GM23338 (cell line): ENCODE data around the gene KLK13. TPM values are rescaled to one million over a fixed set of nuclear protein-coding genes. Genes with fewer than 3 reads are reported as not detected.

ENCODE experiments used
- ATAC-seq: fragments of 200-7000 bp; cut with Tn5 transposase; 3 replicates; pipeline ENCODE4 v1.9.1; 2020
- DNase-seq: peaks from one replicate; pipeline ENCODE4 v3.0.0-alpha.2; 2015; ENCODE audit warnings: low spot score
- H2AFZ ChIP-seq: fragments of 200-600 bp; sonication (generic); 2 replicates; pipeline ENCODE4 v1.8.0; 2016; ENCODE audit warnings: antibody characterized with exemption, mild to moderate bottlenecking, moderate library complexity
- H3F3A ChIP-seq: fragments of 200-600 bp; sonication (generic); replicated peaks from 2 replicates; pipeline ENCODE4 v1.8.0; 2017; ENCODE audit warnings: antibody characterized with exemption, mixed run types, low read depth
- H3K27ac ChIP-seq: fragments of 200-600 bp; sonication (generic); 2 replicates; pipeline ENCODE4 v1.6.1; 2016; ENCODE audit warnings: low read depth
- H3K27me3 ChIP-seq: fragments of 200-600 bp; sonication (generic); 2 replicates; pipeline ENCODE4 v1.8.0; 2016; ENCODE audit warnings: mild to moderate bottlenecking, mixed run types, moderate library complexity; ENCODE audit not compliant: insufficient read depth
- H3K36me3 ChIP-seq: fragments of 200-600 bp; sonication (generic); 2 replicates; pipeline ENCODE4 v1.8.0; 2016; ENCODE audit warnings: mild to moderate bottlenecking; ENCODE audit not compliant: insufficient read depth
- H3K4me1 ChIP-seq: fragments of 200-600 bp; sonication (generic); 2 replicates; pipeline ENCODE4 v1.8.0; 2016; ENCODE audit warnings: mild to moderate bottlenecking, moderate library complexity; ENCODE audit not compliant: insufficient read depth
- H3K4me2 ChIP-seq: fragments of 200-600 bp; sonication (generic); 2 replicates; pipeline ENCODE4 v1.7.1; 2017; ENCODE audit warnings: mixed run types
- H3K4me3 ChIP-seq: fragments of 200-600 bp; sonication (generic); 2 replicates; pipeline ENCODE4 v1.6.1; 2016; ENCODE audit warnings: mixed run types
- H3K79me2 ChIP-seq: fragments of 200-600 bp; sonication (generic); replicated peaks from 2 replicates; pipeline ENCODE4 v1.8.0; 2017; ENCODE audit warnings: mild to moderate bottlenecking; ENCODE audit not compliant: insufficient read depth
- H3K9me2 ChIP-seq: fragments of 200-600 bp; sonication (generic); 2 replicates; pipeline ENCODE4 v1.8.0; 2017; ENCODE audit not compliant: insufficient read depth
- H4K20me1 ChIP-seq: fragments of 200-600 bp; sonication (generic); replicated peaks from 2 replicates; pipeline ENCODE4 v1.8.0; 2017; ENCODE audit warnings: mild to moderate bottlenecking; ENCODE audit not compliant: insufficient read depth
- H3K27ac Mint-ChIP-seq: 2 replicates; pipeline ENCODE4 v1.8.0; 2020; ENCODE audit warnings: inconsistent platforms, mild to moderate bottlenecking, moderate library complexity, mixed read lengths
- H3K27me3 Mint-ChIP-seq: 3 replicates; pipeline ENCODE4 v1.8.0; 2022; ENCODE audit warnings: low read depth, mild to moderate bottlenecking, moderate library complexity, mixed read lengths, inconsistent platforms; ENCODE audit not compliant: insufficient read depth, poor library complexity
- H3K36me3 Mint-ChIP-seq: 3 replicates; pipeline ENCODE4 v1.8.0; 2021; ENCODE audit warnings: low read depth, mild to moderate bottlenecking, inconsistent platforms, moderate library complexity, mixed read lengths
- H3K4me1 Mint-ChIP-seq: 3 replicates; pipeline ENCODE4 v1.8.0; 2020; ENCODE audit warnings: mild to moderate bottlenecking, inconsistent platforms, mixed read lengths
- H3K4me3 Mint-ChIP-seq: 3 replicates; pipeline ENCODE4 v1.8.0; 2021; ENCODE audit warnings: moderate library complexity, mild to moderate bottlenecking, inconsistent platforms, mixed read lengths
- H3K9me3 Mint-ChIP-seq: 3 replicates; pipeline ENCODE4 v1.8.0; 2020; ENCODE audit warnings: moderate library complexity, mild to moderate bottlenecking, inconsistent platforms, mixed read lengths
- CREB1 ChIP-seq: fragments of 250-450 bp; sonication (Bioruptor Pico); IDR thresholded peaks from 2 replicates; pipeline ENCODE4 v1.5.0; 2020; ENCODE audit warnings: low read depth, mild to moderate bottlenecking, moderate library complexity
- EZH2 ChIP-seq: fragments of 200-600 bp; sonication (generic); IDR thresholded peaks from one replicate; pipeline ENCODE4 v1.8.0; 2017; ENCODE audit warnings: antibody characterized with exemption, mild to moderate bottlenecking, low read depth; ENCODE audit not compliant: unreplicated experiment
- EZH2phosphoT487 ChIP-seq: fragments of 200-600 bp; sonication (generic); IDR thresholded peaks from one replicate; pipeline ENCODE4 v1.8.1; 2018; ENCODE audit warnings: antibody characterized with exemption; ENCODE audit not compliant: unreplicated experiment
- JUNB ChIP-seq: IDR thresholded peaks from one replicate; pipeline ENCODE4 v1.6.1; 2016; ENCODE audit warnings: antibody characterized with exemption; ENCODE audit not compliant: unreplicated experiment
- NANOG ChIP-seq: IDR thresholded peaks from 2 replicates; pipeline ENCODE4 v1.6.1; 2016; ENCODE audit warnings: antibody characterized with exemption, borderline replicate concordance
- POLR2AphosphoS5 ChIP-seq: IDR thresholded peaks from 2 replicates; pipeline ENCODE4 v1.6.1; 2016; ENCODE audit warnings: antibody characterized with exemption, low read depth
- STAT1 ChIP-seq: IDR thresholded peaks from one replicate; pipeline ENCODE4 v1.6.1; 2016; ENCODE audit warnings: antibody characterized with exemption; ENCODE audit not compliant: unreplicated experiment
- ZNF114 ChIP-seq: fragments of 250-450 bp; sonication (Bioruptor Pico); IDR thresholded peaks from 2 replicates; pipeline ENCODE4 v1.5.0; 2020; ENCODE audit warnings: mild to moderate bottlenecking, moderate library complexity
- ZNF331 ChIP-seq: fragments of 250-450 bp; sonication (Bioruptor Pico); IDR thresholded peaks from 2 replicates; pipeline ENCODE4 v1.5.0; 2020; ENCODE audit warnings: low read depth, mild to moderate bottlenecking, moderate library complexity
- polyA plus RNA-seq: library from polyadenylated mRNA; unstranded; fragments of >200 nt; fragmentation: Nextera tagmentation; extraction: Ambion mirVana; gene quantifications from 2 replicates; pipeline ENCODE4 v1.2.1, GENCODE V29; 2016
- total RNA-seq: library from RNA; depleted of rRNA; stranded (reverse); fragments of >200 nt; shearing (Covaris generic); gene quantifications from 2 replicates; pipeline ENCODE4 v1.2.3, GENCODE V29; 2014
- TF ChIP-seq, protein P1 (sequence below): IDR thresholded peaks from 2 replicates; pipeline ENCODE4 v1.6.1; 2016; ENCODE audit warnings: antibody characterized with exemption
- TF ChIP-seq, protein P2 (sequence below): fragments of 250-450 bp; sonication (Bioruptor Pico); IDR thresholded peaks from 2 replicates; pipeline ENCODE4 v1.5.0; 2020; ENCODE audit warnings: mild to moderate bottlenecking, moderate library complexity
- TF ChIP-seq, protein P3 (sequence below): IDR thresholded peaks from one replicate; pipeline ENCODE4 v1.6.1; 2018; ENCODE audit warnings: antibody characterized with exemption; ENCODE audit not compliant: unreplicated experiment
- TF ChIP-seq, protein P4 (sequence below), 2 experiments: fragments of 200-600 bp in 1 of 2; sonication (generic) in 1 of 2; conservative IDR thresholded peaks; 2 replicates each; pipeline versions ENCODE4 v1.5.1 to v1.6.1; 2016 to 2017; ENCODE audit warnings: antibody characterized with exemption in 2 of 2, low read depth in 2 of 2, mild to moderate bottlenecking in 2 of 2, moderate library complexity in 1 of 2

KLK13 gene
- total and polyA plus RNA-seq, 2 experiments from 2014 or later: 4.5 to 5.7 TPM

DNA sequence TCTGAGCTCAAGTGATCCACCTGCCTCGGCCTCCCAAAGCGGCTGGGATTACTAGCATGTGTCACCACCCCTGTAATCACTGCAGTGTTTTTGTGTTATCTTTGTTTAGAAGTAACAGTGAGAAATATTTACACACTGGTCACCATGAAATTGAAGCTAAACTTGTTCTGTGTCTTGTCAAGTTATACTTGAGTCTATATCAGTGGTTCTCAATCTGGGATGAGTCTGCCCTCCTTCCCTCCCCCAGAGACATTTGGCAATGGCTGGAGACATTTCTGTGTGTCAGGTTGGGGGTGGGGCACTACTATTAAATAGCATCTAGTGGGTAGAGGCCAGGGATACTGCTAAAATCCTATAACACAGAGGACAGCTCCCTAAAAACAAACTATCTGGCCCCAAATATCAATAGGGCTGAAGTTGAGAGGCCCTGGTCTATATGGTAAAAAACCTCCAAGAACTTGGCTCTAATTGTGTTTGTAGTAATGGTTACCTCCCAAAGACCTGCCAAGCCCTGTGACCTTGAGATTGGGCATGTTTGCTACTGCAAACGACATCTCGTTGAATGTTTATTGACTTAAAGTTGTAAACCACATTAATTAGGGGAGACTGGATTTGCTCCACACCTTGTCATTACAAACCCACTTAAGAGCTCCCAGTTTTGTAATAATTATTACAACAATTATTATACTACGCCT is 36.4 kb upstream of the KLK13 start:
- Histone ChIP-seq H3K4me2 (no peak overlapping the region), H3K9me2 (no peaks in the 10 kb centered on the region), H3K36me3 (peaks cover 4% of the 10 kb centered on the region; the same call in 1 of the 2 replicates), H3K79me2 (peaks cover 6% of the 10 kb centered on the region; the same call in 1 of the 2 replicates), H3F3A (peaks cover 5% of the 10 kb centered on the region; the same call in 1 of the 2 replicates), H2AFZ (no peak overlapping the region), H3K4me1 (peaks cover 7% of the 10 kb centered on the region; the same call in 1 of the 2 replicates), H3K27ac (no peak overlapping the region), H3K4me3 (no peak overlapping the region), H4K20me1 (peaks cover 7% of the 10 kb centered on the region; the same call in 1 of the 2 replicates), H3K27me3 (no peaks in the 10 kb centered on the region; the same call in 1 of the 2 replicates)
- ATAC-seq (no peak), DNase-seq (no peak)
- Mint-ChIP-seq H3K27me3 (peaks cover 8% of the 10 kb centered on the region), H3K36me3 (peaks cover 20% of the 10 kb centered on the region), H3K4me3 (no peak overlapping the region), H3K4me1 (no peaks in the 10 kb centered on the region; the same call in 1 of the 3 replicates), H3K27ac (no peak overlapping the region), H3K9me3 (peaks cover 4% of the 10 kb centered on the region; the same call in 1 of the 3 replicates)
- TF ChIP-seq CREB1 (CRISPR knock-in tag): no peak
- no peak for TF ChIP-seq EZH2phosphoT487
- no peak for TF ChIP-seq EZH2
- no peak for TF ChIP-seq JUNB
- TF ChIP-seq, protein P1, sequence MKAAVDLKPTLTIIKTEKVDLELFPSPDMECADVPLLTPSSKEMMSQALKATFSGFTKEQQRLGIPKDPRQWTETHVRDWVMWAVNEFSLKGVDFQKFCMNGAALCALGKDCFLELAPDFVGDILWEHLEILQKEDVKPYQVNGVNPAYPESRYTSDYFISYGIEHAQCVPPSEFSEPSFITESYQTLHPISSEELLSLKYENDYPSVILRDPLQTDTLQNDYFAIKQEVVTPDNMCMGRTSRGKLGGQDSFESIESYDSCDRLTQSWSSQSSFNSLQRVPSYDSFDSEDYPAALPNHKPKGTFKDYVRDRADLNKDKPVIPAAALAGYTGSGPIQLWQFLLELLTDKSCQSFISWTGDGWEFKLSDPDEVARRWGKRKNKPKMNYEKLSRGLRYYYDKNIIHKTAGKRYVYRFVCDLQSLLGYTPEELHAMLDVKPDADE: no peak
- no peak for TF ChIP-seq NANOG
- no peak for TF ChIP-seq STAT1
- TF ChIP-seq, protein P2, sequence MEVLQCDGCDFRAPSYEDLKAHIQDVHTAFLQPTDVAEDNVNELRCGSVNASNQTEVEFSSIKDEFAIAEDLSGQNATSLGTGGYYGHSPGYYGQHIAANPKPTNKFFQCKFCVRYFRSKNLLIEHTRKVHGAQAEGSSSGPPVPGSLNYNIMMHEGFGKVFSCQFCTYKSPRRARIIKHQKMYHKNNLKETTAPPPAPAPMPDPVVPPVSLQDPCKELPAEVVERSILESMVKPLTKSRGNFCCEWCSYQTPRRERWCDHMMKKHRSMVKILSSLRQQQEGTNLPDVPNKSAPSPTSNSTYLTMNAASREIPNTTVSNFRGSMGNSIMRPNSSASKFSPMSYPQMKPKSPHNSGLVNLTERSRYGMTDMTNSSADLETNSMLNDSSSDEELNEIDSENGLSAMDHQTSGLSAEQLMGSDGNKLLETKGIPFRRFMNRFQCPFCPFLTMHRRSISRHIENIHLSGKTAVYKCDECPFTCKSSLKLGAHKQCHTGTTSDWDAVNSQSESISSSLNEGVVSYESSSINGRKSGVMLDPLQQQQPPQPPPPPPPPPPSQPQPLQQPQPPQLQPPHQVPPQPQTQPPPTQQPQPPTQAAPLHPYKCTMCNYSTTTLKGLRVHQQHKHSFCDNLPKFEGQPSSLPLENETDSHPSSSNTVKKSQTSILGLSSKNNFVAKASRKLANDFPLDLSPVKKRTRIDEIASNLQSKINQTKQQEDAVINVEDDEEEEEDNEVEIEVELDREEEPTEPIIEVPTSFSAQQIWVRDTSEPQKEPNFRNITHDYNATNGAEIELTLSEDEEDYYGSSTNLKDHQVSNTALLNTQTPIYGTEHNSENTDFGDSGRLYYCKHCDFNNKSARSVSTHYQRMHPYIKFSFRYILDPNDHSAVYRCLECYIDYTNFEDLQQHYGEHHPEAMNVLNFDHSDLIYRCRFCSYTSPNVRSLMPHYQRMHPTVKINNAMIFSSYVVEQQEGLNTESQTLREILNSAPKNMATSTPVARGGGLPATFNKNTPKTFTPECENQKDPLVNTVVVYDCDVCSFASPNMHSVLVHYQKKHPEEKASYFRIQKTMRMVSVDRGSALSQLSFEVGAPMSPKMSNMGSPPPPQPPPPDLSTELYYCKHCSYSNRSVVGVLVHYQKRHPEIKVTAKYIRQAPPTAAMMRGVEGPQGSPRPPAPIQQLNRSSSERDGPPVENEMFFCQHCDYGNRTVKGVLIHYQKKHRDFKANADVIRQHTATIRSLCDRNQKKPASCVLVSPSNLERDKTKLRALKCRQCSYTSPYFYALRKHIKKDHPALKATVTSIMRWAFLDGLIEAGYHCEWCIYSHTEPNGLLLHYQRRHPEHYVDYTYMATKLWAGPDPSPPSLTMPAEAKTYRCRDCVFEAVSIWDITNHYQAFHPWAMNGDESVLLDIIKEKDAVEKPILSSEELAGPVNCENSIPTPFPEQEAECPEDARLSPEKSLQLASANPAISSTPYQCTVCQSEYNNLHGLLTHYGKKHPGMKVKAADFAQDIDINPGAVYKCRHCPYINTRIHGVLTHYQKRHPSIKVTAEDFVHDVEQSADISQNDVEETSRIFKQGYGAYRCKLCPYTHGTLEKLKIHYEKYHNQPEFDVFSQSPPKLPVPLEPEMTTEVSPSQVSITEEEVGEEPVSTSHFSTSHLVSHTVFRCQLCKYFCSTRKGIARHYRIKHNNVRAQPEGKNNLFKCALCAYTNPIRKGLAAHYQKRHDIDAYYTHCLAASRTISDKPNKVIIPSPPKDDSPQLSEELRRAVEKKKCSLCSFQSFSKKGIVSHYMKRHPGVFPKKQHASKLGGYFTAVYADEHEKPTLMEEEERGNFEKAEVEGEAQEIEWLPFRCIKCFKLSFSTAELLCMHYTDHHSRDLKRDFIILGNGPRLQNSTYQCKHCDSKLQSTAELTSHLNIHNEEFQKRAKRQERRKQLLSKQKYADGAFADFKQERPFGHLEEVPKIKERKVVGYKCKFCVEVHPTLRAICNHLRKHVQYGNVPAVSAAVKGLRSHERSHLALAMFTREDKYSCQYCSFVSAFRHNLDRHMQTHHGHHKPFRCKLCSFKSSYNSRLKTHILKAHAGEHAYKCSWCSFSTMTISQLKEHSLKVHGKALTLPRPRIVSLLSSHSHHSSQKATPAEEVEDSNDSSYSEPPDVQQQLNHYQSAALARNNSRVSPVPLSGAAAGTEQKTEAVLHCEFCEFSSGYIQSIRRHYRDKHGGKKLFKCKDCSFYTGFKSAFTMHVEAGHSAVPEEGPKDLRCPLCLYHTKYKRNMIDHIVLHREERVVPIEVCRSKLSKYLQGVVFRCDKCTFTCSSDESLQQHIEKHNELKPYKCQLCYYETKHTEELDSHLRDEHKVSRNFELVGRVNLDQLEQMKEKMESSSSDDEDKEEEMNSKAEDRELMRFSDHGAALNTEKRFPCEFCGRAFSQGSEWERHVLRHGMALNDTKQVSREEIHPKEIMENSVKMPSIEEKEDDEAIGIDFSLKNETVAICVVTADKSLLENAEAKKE: no peak
- TF ChIP-seq, protein P3, sequence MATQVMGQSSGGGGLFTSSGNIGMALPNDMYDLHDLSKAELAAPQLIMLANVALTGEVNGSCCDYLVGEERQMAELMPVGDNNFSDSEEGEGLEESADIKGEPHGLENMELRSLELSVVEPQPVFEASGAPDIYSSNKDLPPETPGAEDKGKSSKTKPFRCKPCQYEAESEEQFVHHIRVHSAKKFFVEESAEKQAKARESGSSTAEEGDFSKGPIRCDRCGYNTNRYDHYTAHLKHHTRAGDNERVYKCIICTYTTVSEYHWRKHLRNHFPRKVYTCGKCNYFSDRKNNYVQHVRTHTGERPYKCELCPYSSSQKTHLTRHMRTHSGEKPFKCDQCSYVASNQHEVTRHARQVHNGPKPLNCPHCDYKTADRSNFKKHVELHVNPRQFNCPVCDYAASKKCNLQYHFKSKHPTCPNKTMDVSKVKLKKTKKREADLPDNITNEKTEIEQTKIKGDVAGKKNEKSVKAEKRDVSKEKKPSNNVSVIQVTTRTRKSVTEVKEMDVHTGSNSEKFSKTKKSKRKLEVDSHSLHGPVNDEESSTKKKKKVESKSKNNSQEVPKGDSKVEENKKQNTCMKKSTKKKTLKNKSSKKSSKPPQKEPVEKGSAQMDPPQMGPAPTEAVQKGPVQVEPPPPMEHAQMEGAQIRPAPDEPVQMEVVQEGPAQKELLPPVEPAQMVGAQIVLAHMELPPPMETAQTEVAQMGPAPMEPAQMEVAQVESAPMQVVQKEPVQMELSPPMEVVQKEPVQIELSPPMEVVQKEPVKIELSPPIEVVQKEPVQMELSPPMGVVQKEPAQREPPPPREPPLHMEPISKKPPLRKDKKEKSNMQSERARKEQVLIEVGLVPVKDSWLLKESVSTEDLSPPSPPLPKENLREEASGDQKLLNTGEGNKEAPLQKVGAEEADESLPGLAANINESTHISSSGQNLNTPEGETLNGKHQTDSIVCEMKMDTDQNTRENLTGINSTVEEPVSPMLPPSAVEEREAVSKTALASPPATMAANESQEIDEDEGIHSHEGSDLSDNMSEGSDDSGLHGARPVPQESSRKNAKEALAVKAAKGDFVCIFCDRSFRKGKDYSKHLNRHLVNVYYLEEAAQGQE: no peak
- TF ChIP-seq ZNF331 (CRISPR knock-in tag): no peak
- no peak for TF ChIP-seq POLR2AphosphoS5
- no peak for TF ChIP-seq ZNF114 (CRISPR knock-in tag)
- TF ChIP-seq, protein P4, sequence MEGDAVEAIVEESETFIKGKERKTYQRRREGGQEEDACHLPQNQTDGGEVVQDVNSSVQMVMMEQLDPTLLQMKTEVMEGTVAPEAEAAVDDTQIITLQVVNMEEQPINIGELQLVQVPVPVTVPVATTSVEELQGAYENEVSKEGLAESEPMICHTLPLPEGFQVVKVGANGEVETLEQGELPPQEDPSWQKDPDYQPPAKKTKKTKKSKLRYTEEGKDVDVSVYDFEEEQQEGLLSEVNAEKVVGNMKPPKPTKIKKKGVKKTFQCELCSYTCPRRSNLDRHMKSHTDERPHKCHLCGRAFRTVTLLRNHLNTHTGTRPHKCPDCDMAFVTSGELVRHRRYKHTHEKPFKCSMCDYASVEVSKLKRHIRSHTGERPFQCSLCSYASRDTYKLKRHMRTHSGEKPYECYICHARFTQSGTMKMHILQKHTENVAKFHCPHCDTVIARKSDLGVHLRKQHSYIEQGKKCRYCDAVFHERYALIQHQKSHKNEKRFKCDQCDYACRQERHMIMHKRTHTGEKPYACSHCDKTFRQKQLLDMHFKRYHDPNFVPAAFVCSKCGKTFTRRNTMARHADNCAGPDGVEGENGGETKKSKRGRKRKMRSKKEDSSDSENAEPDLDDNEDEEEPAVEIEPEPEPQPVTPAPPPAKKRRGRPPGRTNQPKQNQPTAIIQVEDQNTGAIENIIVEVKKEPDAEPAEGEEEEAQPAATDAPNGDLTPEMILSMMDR (conservative IDR thresholded peaks at IDR 0.05; ENCODE audit: low read depth in 2 of 2): no peak
